Hypothalamus (tissue), 51 donors: ENCODE results near the gene DHRS11.

Experiments used
- DNase-seq, 51 donors: peaks; one replicate each; lab custom pipeline; 2025; lab: John Stamatoyannopoulos, UW

The DHRS11 gene

DNA sequence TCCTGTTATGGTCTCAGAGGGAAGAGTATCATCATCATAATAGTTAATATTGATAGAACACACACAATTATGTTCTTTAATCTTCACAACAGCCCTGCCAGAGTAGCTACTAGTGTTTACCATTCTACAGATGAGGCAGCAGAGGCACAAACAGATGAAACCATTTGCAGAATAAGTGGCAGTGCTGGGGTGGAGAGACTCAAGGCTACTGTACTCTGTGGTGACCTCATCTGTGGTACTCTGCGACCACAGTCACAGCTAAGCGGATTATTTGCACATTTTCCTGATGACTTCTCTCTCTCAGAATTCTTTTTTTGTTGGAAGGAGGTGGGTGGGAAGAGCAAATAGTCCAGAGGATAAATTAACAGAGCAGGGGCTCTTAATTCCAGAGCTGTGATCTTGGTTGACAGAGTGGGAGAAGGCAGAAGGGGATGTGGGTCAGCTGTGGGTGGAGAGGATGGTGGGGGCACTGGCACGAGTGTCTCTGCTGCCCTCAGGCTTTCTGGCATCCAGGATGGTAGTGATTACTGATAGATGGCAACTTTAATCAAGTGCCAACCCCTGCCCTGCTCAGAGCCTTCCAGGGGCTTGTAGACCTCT lies 51.5 kb downstream of the DHRS11 start:
- DNase-seq = no peak

DNA sequence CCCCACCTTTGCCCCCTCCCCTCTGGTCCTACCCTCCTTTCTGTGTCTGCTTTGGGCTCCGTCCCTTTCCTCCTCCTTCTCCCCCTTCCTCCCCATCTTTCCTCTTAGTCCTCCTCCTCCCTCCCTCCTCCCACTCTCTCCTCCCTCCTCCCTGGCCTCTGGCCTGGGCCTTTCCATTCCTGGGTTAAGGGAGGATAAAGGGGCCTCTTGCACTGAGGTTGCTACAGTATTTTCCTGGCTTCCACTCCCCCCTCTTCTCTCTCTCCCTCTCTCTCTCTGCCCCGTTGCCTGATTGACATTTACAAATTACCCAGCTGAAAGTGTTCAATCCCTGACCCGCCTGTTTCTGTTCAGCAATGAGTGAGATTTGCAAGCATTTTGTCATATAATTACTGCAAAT lies 53.7 kb downstream of the DHRS11 start:
- DNase-seq = no peak

DNA sequence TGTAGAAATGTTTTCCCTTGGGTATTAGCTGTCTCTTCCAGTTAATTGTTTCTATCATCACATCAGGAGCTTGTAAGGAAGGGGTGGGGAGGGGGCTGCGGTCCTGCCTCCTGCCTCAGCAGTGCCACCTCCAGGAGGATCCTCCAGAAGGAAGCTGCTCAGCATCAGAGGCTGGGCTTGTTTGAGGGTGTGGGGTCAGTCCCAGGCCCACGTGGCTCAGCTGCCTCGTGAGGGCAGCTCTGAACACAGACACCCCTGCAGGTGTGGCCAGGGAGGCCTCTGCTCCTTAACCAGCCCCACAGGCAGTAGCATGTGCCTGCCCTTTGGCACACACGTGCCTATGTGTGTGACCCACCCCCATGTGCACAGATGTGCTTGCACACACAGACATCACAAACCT lies 56.0 kb downstream of the DHRS11 start:
- no peak for DNase-seq

- peak in 1 of 51 donors; percentile 15 for DNase-seq
These were observed 58.6 kb downstream of the DHRS11 start for GRCh38 chr17:36650096-36650775.
